ENCODE measurements around the gene ZCWPW1. TPM values are rescaled to one million over a fixed set of nuclear protein-coding genes. Genes with fewer than 3 reads are reported as not detected.
A peak's percentile ranks its signal among the peaks of the same experiment; 100 is the strongest.

Gene ZCWPW1
- total and polyA plus RNA-seq, 2 of the 8 experiments (the other 6 are each of a cell fraction or from before 2014, with no cell fraction given) = 0.51 to 1.4 TPM

DNA sequence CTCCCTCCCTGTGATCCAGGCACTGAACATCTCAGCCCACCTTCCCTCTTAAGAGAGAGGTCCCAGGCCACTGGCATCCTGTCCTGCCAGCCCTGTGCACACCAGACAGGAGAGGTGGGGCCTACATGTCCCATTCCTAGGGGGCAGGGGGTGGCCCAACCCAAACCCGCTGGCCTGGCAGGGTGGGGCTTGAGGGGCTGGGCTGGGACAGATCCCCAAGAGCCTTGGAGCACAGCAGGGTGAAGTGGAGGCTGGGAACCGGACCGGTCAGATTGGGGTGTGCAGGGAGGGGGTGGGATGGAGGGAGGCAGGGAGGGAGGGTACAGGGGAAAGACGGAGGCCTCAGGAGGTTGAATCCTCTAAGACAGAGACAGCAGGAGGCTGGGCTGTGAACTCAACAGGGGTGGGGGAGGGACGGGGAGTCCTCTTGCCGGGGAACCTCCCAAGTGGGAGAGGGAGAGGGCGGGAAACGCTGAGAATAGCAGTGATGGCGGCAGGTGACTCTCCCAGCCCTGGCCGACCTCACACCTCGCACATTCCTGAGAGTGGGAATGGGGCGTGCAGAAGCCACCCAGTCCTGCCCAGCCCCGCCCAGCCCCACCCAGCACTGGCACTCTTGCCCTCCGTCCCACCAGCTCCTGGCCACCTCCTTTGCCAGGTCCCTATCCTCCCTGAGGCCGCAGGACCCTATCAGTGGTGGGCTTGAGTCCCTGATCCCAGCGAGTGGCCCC, 43.8 kb upstream of the ZCWPW1 start:
- no peaks in the 10 kb centered on the region for H3K27me3 ChIP-seq (replicated peaks in 1 of 4; ENCODE audit: control insufficient read depth in 3 of 4, extremely low read depth in 1 of 4, insufficient read depth in 3 of 4, low read length in 3 of 4)
- H3K14ac ChIP-seq (ENCODE audit: insufficient read length) = no peak overlapping the region
- no peak overlapping the region for H4K91ac ChIP-seq (replicated peaks; ENCODE audit: insufficient read length, low read length)
- no peak overlapping the region for H2AK5ac ChIP-seq (ENCODE audit: low read depth, low read length)
- ChIA-PET POLR2A (ENCODE audit: partially characterized antibody) (no interaction called here), CTCF (ENCODE audit: partially characterized antibody) (interaction anchor here (1.4 to 3.6 kb wide), 3 partner anchors 10 to 87 kb away, joined by 4 to 46 read pairs (median 7); no protein-coding TSS in a partner anchor)
- H3K27ac ChIP-seq (ENCODE audit: low read depth, low read length) = no peak overlapping the region
- H2BK120ac ChIP-seq (replicated peaks; ENCODE audit: low read depth, low read length) = no peak overlapping the region
- peaks cover 0 to 18% (median 9%) of the 10 kb centered on the region in 4 experiments; a peak in 6 of 7 replicates for H3K4me1 ChIP-seq (replicated peaks in 1 of 4; ENCODE audit: control insufficient read depth in 3 of 4, insufficient read depth in 4 of 4, low read length in 3 of 4)
- H3K9me3 ChIP-seq (ENCODE audit: insufficient read depth in 2 of 2, low read depth in 1 of 2, low read length in 1 of 2) = no peaks in the 10 kb centered on the region
- WGBS, 2 experiments (ENCODE audit: extremely low coverage in 1 of 2, insufficient coverage in 1 of 2, insufficient read length in 1 of 2, insufficient replicate concordance in 2 of 2, low coverage in 1 of 2, low lambda C conversion rate in 2 of 2, missing lambda C conversion rate in 1 of 2) = 83% methylated on average over 5 of the region's 16 CpGs; no CpG with 5 or more reads in 1 of the 2 experiments
- H2BK5ac ChIP-seq (ENCODE audit: low read depth, low read length) = no peak overlapping the region
- no peak overlapping the region for H3K4ac ChIP-seq (replicated peaks; ENCODE audit: insufficient read length, low read depth, low read length)
- no peaks in the 10 kb centered on the region; the same call in 1 of the 2 replicates for H3K23me2 ChIP-seq (ENCODE audit: low read depth, low read length)
- H3K79me2 ChIP-seq (ENCODE audit: control insufficient read depth in 1 of 2, insufficient read depth in 2 of 2, low read length in 2 of 2) = no peaks in the 10 kb centered on the region
- no peak overlapping the region for H2BK15ac ChIP-seq (ENCODE audit: low read length)
- H4K20me1 ChIP-seq (replicated peaks in 1 of 2; ENCODE audit: control insufficient read depth in 1 of 2, insufficient read depth in 2 of 2, low read length in 2 of 2) = no peaks in the 10 kb centered on the region
- no peak overlapping the region for H3K23ac ChIP-seq (ENCODE audit: insufficient read length)
- H4K5ac ChIP-seq (ENCODE audit: insufficient read length, low read depth, low read length) = no peak overlapping the region
- H2BK20ac ChIP-seq (ENCODE audit: low read length) = no peak overlapping the region
- FAIRE-seq = no peak
- no peaks in the 10 kb centered on the region; the same call in 1 of the 2 replicates for H3K79me1 ChIP-seq (ENCODE audit: low read depth, low read length)
- H3K9ac ChIP-seq (replicated peaks in 1 of 4; ENCODE audit: extremely low read depth in 1 of 4, low read depth in 3 of 4, low read length in 3 of 4) = no peak overlapping the region
- H3K56ac ChIP-seq (replicated peaks; ENCODE audit: insufficient read length, low read depth, low read length) = no peak overlapping the region
- 0 out of 2 replicates have a peak overlapping the region, but pooled peaks have one; percentile 12 for H2BK12ac ChIP-seq (ENCODE audit: low read depth, low read length)
- H3K18ac ChIP-seq (ENCODE audit: extremely low read depth, low read length) = no peak overlapping the region
- no peak overlapping the region; the same call in 1 of the 2 replicates for H4K8ac ChIP-seq (ENCODE audit: extremely low read depth, insufficient read depth, low read length)
- no peak for DNase-seq (ENCODE audit: low read depth in 1 of 2, low spot score in 2 of 2)
- no peak overlapping the region for H2AFZ ChIP-seq (ENCODE audit: low read length)
- peak; percentile 72 for TF ChIP-seq E2F6 (IDR thresholded peaks at IDR 0.05)
- no peak for TF ChIP-seq HDAC2 (IDR thresholded peaks at IDR 0.05; ENCODE audit: borderline replicate concordance in 1 of 2, low read depth in 2 of 2, low read length in 2 of 2)
- no peak overlapping the region for H3K4me3 ChIP-seq (ENCODE audit: extremely low read depth in 1 of 4, insufficient read depth in 2 of 4, low read depth in 3 of 4, low read length in 4 of 4)
- H3K4me2 ChIP-seq (ENCODE audit: insufficient read depth in 1 of 2, low read depth in 2 of 2, low read length in 2 of 2) = no peak overlapping the region
- peaks cover 0 to 3% (median 0%) of the 10 kb centered on the region in 4 experiments; a peak in 1 of 8 replicates for H3K36me3 ChIP-seq (ENCODE audit: control insufficient read depth in 2 of 4, insufficient read depth in 4 of 4, low read length in 3 of 4)
